HG03520 (cell line): Measurements from ENCODE around the gene PRKN.

Experiments used
- ATAC-seq: cut with Tn5 transposase; IDR thresholded peaks from one replicate; pipeline ENCODE4 v1.9.1; 2021; ENCODE audit warnings: mild to moderate bottlenecking, moderate library complexity; ENCODE audit not compliant: unreplicated experiment

PRKN gene

GRCh38 chr6:161941565-161941964 is 786.0 kb downstream of the PRKN start:
- ATAC-seq = no peak

- no peak for ATAC-seq
These were observed 787.0 kb downstream of the PRKN start for GRCh38 chr6:161940519-161940918.

DNA sequence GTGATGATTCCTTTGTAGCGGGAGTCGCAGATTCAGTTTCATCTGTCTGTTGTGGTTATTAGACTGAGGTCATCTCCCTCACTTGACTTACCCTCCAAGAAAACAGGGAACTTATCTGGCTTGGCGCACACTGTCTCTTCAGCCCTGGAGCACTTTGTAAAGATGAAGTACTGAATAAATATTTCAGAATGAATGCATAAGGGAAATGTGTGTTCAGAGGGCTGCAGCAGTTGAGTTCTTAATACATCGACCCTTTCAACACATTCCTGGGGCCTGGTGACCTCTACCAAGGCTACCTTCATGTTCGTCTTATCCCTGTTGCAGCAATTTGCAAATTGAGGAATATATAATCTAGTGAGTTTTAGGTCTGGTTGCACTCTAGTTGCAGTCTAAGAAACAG is 801.2 kb downstream of the PRKN start:
- no peak for ATAC-seq

DNA sequence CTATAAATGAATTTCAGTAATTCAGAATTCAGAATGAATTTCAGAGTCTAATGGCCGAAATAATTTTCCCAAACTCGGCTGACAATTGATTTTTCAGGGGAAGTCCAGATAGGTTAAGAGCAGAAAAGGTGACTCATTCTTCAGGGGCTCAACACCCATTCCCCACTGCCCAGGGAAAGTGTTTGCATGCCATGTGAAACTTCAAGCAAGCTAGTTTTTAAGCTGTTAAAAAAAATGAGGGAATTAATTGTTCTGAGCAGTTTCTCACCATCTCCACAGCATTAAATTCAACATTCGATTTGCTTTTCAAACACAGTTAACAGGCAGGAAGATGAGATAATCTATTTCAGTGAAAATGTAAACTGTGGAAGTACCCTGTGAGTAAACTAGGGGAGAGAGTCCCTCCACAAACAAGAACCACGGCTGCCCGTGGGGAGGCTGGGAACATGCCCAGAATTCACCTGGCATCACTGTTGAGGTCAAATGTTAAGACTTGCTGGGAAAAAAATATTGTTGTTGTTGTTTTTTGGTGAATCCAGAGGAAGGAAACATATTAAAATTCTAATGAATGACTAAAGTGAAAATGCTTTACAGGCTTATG is 803.0 kb downstream of the PRKN start:
- no peak for ATAC-seq

- ATAC-seq = no peak
These were observed 804.9 kb downstream of the PRKN start for GRCh38 chr6:161922631-161923119.

- ATAC-seq = no peak
These were observed 805.8 kb downstream of the PRKN start for GRCh38 chr6:161921602-161922395.

- ATAC-seq = no peak
These were observed 807.9 kb downstream of the PRKN start for GRCh38 chr6:161919691-161920090.

DNA sequence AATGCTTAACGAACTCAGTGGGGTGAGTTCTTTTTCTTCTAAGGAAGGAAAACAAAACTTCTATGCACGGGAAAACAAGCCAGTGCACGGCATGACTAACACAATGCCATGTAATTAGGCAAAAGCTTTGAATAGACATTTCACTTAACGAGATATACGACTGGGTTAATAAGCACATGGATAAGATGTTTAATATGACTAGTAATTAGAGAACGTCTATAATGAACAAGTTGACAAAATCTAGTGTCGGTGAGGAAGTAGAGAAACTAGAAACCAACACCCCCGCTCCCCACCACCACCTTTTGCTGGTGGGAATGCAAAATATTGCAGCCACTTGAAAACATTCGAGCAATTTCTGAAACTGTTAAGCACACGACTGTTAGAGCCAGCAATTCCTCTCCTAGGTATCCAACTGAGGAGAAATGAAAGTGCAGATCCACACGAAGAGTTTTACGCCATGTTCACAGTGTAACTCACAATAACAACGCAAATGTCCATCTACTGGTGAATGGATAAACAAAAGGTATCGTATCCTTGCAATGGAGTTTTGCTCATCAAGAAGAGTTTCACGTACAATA is 808.8 kb downstream of the PRKN start:
- no peak for ATAC-seq

GRCh38 chr6:161918109-161918531 is 809.4 kb downstream of the PRKN start:
- ATAC-seq = no peak

DNA sequence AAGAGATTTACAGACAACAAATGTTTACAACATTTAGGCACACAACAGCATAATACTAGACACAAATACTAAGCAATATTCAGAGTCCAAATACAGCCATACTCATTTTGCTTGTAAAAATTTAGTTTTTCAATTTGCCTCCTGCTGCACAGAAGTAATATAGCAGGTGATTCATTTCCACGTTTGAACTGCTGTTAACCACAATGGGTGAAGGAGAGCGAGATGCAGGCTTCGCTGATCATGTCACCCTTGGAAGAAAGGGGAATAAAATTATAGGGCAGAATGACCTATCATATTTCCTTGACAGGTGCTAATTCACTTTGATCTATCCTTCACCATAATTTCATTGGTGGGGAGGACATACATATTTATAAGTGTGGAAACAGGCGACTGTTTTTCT is 809.9 kb downstream of the PRKN start:
- no peak for ATAC-seq

DNA sequence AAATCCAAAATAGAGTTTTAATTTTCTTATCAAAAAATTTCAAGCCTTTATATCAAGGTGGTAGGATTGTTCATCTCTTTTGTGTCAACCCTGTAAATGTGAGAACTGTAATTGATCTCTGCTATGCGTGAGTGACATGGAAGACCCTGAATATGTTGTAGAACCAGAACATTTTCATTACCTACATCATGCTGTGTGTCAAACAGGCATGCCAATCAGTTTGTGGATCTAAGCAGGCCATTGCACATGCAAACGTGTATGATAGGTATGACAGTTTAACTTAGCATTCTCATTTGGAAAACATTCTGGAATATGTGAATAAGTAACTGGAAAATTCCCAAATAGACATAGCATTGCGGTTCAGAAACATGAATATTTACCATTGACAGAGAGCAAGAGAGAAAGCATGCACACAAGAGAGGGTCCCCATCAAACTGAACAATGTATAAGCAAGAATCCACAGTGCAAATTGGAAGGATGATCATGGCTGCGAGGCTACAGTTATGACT is 812.1 kb downstream of the PRKN start:
- no peak for ATAC-seq

GRCh38 chr6:161908872-161909271 is 818.7 kb downstream of the PRKN start:
- ATAC-seq = no peak

- ATAC-seq = no peak
These were observed 821.0 kb downstream of the PRKN start for GRCh38 chr6:161906571-161906970.

DNA sequence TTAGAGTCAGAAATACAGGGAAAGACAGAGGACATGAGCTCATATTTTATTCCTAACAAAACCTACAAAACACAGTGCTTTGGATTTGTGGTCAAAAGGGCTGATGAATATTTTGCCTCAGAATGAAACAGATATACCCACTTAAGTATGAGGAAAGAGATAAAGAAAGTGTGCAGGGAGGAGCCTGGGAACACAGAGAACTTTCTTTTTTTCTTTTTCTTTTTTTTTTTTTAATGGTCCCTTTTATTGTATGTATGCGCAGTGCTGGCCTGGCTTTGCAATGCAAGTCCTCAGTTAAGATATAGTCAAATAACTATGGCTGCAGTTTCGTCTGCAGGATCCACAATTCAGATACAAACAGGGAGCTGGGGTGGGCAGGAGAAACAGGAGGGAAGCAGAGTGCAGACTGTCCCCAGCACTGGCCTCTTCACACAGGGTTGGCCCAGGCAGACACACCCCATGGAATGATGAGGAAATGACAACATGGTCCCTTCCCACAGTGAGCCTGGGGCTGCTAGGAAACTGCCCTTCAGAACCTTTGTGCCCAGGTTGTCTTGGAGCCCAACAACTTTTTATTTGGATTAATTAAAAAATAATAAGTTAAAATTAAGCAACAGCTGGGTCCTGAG is 823.9 kb downstream of the PRKN start:
- no peak for ATAC-seq

DNA sequence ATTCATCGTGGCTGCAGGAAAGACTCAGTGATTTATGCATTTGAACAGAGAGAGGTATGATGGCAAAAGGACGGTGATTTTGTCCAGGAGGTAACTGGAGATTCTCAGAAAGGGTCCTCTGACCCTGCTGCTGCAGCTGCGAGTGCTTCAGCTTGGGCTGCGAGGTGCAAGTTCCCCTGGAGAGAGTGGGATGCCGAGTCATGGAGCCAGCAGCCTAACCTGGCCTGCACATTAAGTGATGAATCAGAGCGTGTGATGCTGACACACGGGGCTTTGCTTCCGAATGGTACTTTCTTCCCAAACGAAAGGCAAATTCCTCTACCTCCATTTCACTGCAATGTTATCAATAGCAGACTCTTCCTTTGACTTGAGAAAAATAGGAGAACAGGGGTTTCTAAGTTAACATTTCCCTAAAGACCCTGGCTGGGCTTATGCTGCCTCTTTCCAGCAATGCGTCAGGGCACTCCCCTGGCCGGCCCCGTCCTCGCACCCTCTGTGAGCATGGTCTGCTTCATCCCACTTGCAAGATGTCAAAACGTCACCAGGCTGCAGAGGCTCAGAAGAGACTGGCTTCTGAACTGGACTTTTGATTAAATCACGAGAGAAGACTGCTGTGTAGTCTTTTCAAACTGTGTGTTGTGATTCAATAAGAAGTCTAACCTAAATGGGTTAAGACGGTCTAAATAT is 825.7 kb downstream of the PRKN start:
- ATAC-seq = no peak

DNA sequence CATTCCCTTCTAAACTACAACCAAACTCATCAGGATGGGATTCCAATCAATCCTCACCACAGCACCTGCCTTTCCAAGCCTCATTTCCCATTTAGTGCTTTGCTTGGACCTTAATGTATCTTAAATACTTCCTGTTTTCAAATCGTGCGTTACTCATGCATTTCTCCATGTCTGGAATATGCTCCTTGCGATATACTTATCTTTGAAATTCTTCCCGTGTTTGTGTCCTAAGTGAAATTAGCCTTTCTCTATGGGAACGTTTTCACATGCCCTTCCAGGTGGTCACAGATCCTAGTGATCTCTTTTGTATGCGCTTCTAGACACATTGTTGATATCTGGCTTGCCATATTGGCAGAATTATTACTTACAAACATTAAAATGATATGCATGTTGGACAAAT is 833.1 kb downstream of the PRKN start:
- no peak for ATAC-seq

GRCh38 chr6:161891542-161891941 is 836.0 kb downstream of the PRKN start:
- no peak for ATAC-seq

GRCh38 chr6:161890832-161891297 is 836.7 kb downstream of the PRKN start:
- no peak for ATAC-seq

GRCh38 chr6:161890133-161890831 is 837.3 kb downstream of the PRKN start:
- ATAC-seq = no peak

GRCh38 chr6:161889324-161889723 is 838.2 kb downstream of the PRKN start:
- no peak for ATAC-seq
